GM23338 (cell line): ENCODE measurements around the gene KRT84. TPM values are rescaled to one million over a fixed set of nuclear protein-coding genes. Genes with fewer than 3 reads are reported as not detected.

Experiments used
- ATAC-seq: fragments of 200-7000 bp; cut with Tn5 transposase; 3 replicates; pipeline ENCODE4 v1.9.1; 2020
- DNase-seq: peaks from one replicate; pipeline ENCODE4 v3.0.0-alpha.2; 2015; ENCODE audit warnings: low spot score
- H2AFZ ChIP-seq: fragments of 200-600 bp; sonication (generic); 2 replicates; pipeline ENCODE4 v1.8.0; 2016; ENCODE audit warnings: antibody characterized with exemption, mild to moderate bottlenecking, moderate library complexity
- H3F3A ChIP-seq: fragments of 200-600 bp; sonication (generic); replicated peaks from 2 replicates; pipeline ENCODE4 v1.8.0; 2017; ENCODE audit warnings: antibody characterized with exemption, mixed run types, low read depth
- H3K27ac ChIP-seq: fragments of 200-600 bp; sonication (generic); 2 replicates; pipeline ENCODE4 v1.6.1; 2016; ENCODE audit warnings: low read depth
- H3K27me3 ChIP-seq: fragments of 200-600 bp; sonication (generic); 2 replicates; pipeline ENCODE4 v1.8.0; 2016; ENCODE audit warnings: mild to moderate bottlenecking, mixed run types, moderate library complexity; ENCODE audit not compliant: insufficient read depth
- H3K36me3 ChIP-seq: fragments of 200-600 bp; sonication (generic); 2 replicates; pipeline ENCODE4 v1.8.0; 2016; ENCODE audit warnings: mild to moderate bottlenecking; ENCODE audit not compliant: insufficient read depth
- H3K4me1 ChIP-seq: fragments of 200-600 bp; sonication (generic); 2 replicates; pipeline ENCODE4 v1.8.0; 2016; ENCODE audit warnings: mild to moderate bottlenecking, moderate library complexity; ENCODE audit not compliant: insufficient read depth
- H3K4me2 ChIP-seq: fragments of 200-600 bp; sonication (generic); 2 replicates; pipeline ENCODE4 v1.7.1; 2017; ENCODE audit warnings: mixed run types
- H3K4me3 ChIP-seq: fragments of 200-600 bp; sonication (generic); 2 replicates; pipeline ENCODE4 v1.6.1; 2016; ENCODE audit warnings: mixed run types
- H3K79me2 ChIP-seq: fragments of 200-600 bp; sonication (generic); replicated peaks from 2 replicates; pipeline ENCODE4 v1.8.0; 2017; ENCODE audit warnings: mild to moderate bottlenecking; ENCODE audit not compliant: insufficient read depth
- H3K9me2 ChIP-seq: fragments of 200-600 bp; sonication (generic); 2 replicates; pipeline ENCODE4 v1.8.0; 2017; ENCODE audit not compliant: insufficient read depth
- H4K20me1 ChIP-seq: fragments of 200-600 bp; sonication (generic); replicated peaks from 2 replicates; pipeline ENCODE4 v1.8.0; 2017; ENCODE audit warnings: mild to moderate bottlenecking; ENCODE audit not compliant: insufficient read depth
- H3K27ac Mint-ChIP-seq: 2 replicates; pipeline ENCODE4 v1.8.0; 2020; ENCODE audit warnings: inconsistent platforms, mild to moderate bottlenecking, moderate library complexity, mixed read lengths
- H3K27me3 Mint-ChIP-seq: 3 replicates; pipeline ENCODE4 v1.8.0; 2022; ENCODE audit warnings: low read depth, mild to moderate bottlenecking, moderate library complexity, mixed read lengths, inconsistent platforms; ENCODE audit not compliant: insufficient read depth, poor library complexity
- H3K36me3 Mint-ChIP-seq: 3 replicates; pipeline ENCODE4 v1.8.0; 2021; ENCODE audit warnings: low read depth, mild to moderate bottlenecking, inconsistent platforms, moderate library complexity, mixed read lengths
- H3K4me1 Mint-ChIP-seq: 3 replicates; pipeline ENCODE4 v1.8.0; 2020; ENCODE audit warnings: mild to moderate bottlenecking, inconsistent platforms, mixed read lengths
- H3K4me3 Mint-ChIP-seq: 3 replicates; pipeline ENCODE4 v1.8.0; 2021; ENCODE audit warnings: moderate library complexity, mild to moderate bottlenecking, inconsistent platforms, mixed read lengths
- H3K9me3 Mint-ChIP-seq: 3 replicates; pipeline ENCODE4 v1.8.0; 2020; ENCODE audit warnings: moderate library complexity, mild to moderate bottlenecking, inconsistent platforms, mixed read lengths
- CREB1 ChIP-seq: fragments of 250-450 bp; sonication (Bioruptor Pico); IDR thresholded peaks from 2 replicates; pipeline ENCODE4 v1.5.0; 2020; ENCODE audit warnings: low read depth, mild to moderate bottlenecking, moderate library complexity
- CTCF ChIP-seq, 2 experiments: fragments of 200-600 bp in 1 of 2; sonication (generic) in 1 of 2; conservative IDR thresholded peaks; 2 replicates each; pipeline versions ENCODE4 v1.5.1 to v1.6.1; 2016 to 2017; ENCODE audit warnings: antibody characterized with exemption in 2 of 2, low read depth in 2 of 2, mild to moderate bottlenecking in 2 of 2, moderate library complexity in 1 of 2
- ETS1 ChIP-seq: IDR thresholded peaks from 2 replicates; pipeline ENCODE4 v1.6.1; 2016; ENCODE audit warnings: antibody characterized with exemption
- EZH2 ChIP-seq: fragments of 200-600 bp; sonication (generic); IDR thresholded peaks from one replicate; pipeline ENCODE4 v1.8.0; 2017; ENCODE audit warnings: antibody characterized with exemption, mild to moderate bottlenecking, low read depth; ENCODE audit not compliant: unreplicated experiment
- EZH2phosphoT487 ChIP-seq: fragments of 200-600 bp; sonication (generic); IDR thresholded peaks from one replicate; pipeline ENCODE4 v1.8.1; 2018; ENCODE audit warnings: antibody characterized with exemption; ENCODE audit not compliant: unreplicated experiment
- JUNB ChIP-seq: IDR thresholded peaks from one replicate; pipeline ENCODE4 v1.6.1; 2016; ENCODE audit warnings: antibody characterized with exemption; ENCODE audit not compliant: unreplicated experiment
- POLR2AphosphoS5 ChIP-seq: IDR thresholded peaks from 2 replicates; pipeline ENCODE4 v1.6.1; 2016; ENCODE audit warnings: antibody characterized with exemption, low read depth
- REST ChIP-seq: IDR thresholded peaks from one replicate; pipeline ENCODE4 v1.6.1; 2018; ENCODE audit warnings: antibody characterized with exemption; ENCODE audit not compliant: unreplicated experiment
- STAT1 ChIP-seq: IDR thresholded peaks from one replicate; pipeline ENCODE4 v1.6.1; 2016; ENCODE audit warnings: antibody characterized with exemption; ENCODE audit not compliant: unreplicated experiment
- ZNF114 ChIP-seq: fragments of 250-450 bp; sonication (Bioruptor Pico); IDR thresholded peaks from 2 replicates; pipeline ENCODE4 v1.5.0; 2020; ENCODE audit warnings: mild to moderate bottlenecking, moderate library complexity
- ZNF331 ChIP-seq: fragments of 250-450 bp; sonication (Bioruptor Pico); IDR thresholded peaks from 2 replicates; pipeline ENCODE4 v1.5.0; 2020; ENCODE audit warnings: low read depth, mild to moderate bottlenecking, moderate library complexity
- ZNF462 ChIP-seq: fragments of 250-450 bp; sonication (Bioruptor Pico); IDR thresholded peaks from 2 replicates; pipeline ENCODE4 v1.5.0; 2020; ENCODE audit warnings: mild to moderate bottlenecking, moderate library complexity
- polyA plus RNA-seq: library from polyadenylated mRNA; unstranded; fragments of >200 nt; fragmentation: Nextera tagmentation; extraction: Ambion mirVana; gene quantifications from 2 replicates; pipeline ENCODE4 v1.2.1, GENCODE V29; 2016
- total RNA-seq: library from RNA; depleted of rRNA; stranded (reverse); fragments of >200 nt; shearing (Covaris generic); gene quantifications from 2 replicates; pipeline ENCODE4 v1.2.3, GENCODE V29; 2014

Gene KRT84
- total and polyA plus RNA-seq, 2 experiments from 2014 or later = not detected

GRCh38 chr12:52347016-52347415 lies 38.4 kb downstream of the KRT84 start (continued):
- no peak for TF ChIP-seq CTCF (conservative IDR thresholded peaks at IDR 0.05; ENCODE audit: low read depth in 2 of 2)
- TF ChIP-seq EZH2 = no peak
- TF ChIP-seq STAT1 = no peak
- no peak for TF ChIP-seq ETS1
- TF ChIP-seq ZNF114 (CRISPR knock-in tag) = no peak

GRCh38 chr12:52346593-52346992 lies 38.9 kb downstream of the KRT84 start:
- H3F3A ChIP-seq = no peaks in the 10 kb centered on the region
- H3K27me3 Mint-ChIP-seq = peaks cover 9% of the 10 kb centered on the region
- H3K27ac ChIP-seq = no peak overlapping the region
- no peaks in the 10 kb centered on the region for H3K36me3 Mint-ChIP-seq
- no peak overlapping the region for H3K4me3 Mint-ChIP-seq
- no peaks in the 10 kb centered on the region for H3K27me3 ChIP-seq
- H3K9me3 Mint-ChIP-seq = no peaks in the 10 kb centered on the region
- H3K4me1 ChIP-seq = no peaks in the 10 kb centered on the region
- H3K27ac Mint-ChIP-seq = no peak overlapping the region; the same call in 1 of the 2 replicates
- H3K36me3 ChIP-seq = no peaks in the 10 kb centered on the region
- no peaks in the 10 kb centered on the region for H3K79me2 ChIP-seq
- H3K4me2 ChIP-seq = no peak overlapping the region
- no peak overlapping the region for H2AFZ ChIP-seq
- H3K9me2 ChIP-seq = no peaks in the 10 kb centered on the region
- DNase-seq = no peak
- no peaks in the 10 kb centered on the region; the same call in 1 of the 2 replicates for H4K20me1 ChIP-seq
- ATAC-seq = no peak
- no peaks in the 10 kb centered on the region for H3K4me1 Mint-ChIP-seq
- no peak overlapping the region for H3K4me3 ChIP-seq
- TF ChIP-seq EZH2phosphoT487 (no peak), ETS1 (no peak), REST (no peak), ZNF462 (CRISPR knock-in tag) (no peak), STAT1 (no peak), POLR2AphosphoS5 (no peak), JUNB (no peak), ZNF331 (CRISPR knock-in tag) (no peak), CREB1 (CRISPR knock-in tag) (no peak)
